ENCODE data around the gene PLCXD1.
"Not testable (repeated sequence)": the region's sequence is repeated elsewhere in the genome, so short reads cannot be mapped to it uniquely, and the experiment has no call there.

The PLCXD1 gene

DNA sequence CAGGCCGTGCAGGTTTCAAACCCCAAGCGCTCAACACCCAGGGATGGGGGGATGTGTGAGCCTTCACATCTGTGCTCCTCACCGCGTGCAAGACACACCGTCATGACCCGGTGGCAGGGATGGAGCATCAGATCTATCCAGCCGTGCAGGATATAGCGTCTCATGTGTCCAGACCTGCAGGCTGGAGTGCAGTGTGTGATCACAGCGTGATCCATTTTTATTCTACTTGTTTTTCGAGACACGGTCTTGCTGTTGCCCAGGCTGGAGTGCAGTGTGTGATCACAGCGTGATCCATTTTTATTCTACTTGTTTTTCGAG, 70.1 kb downstream of the PLCXD1 start:
- not testable (repeated sequence) for DNase-seq (ENCODE audit: low read depth)

- DNase-seq (ENCODE audit: low read depth), result no peak
Measured at GRCh38 chrX:351736-352135, 70.6 kb downstream of the PLCXD1 start.

DNA sequence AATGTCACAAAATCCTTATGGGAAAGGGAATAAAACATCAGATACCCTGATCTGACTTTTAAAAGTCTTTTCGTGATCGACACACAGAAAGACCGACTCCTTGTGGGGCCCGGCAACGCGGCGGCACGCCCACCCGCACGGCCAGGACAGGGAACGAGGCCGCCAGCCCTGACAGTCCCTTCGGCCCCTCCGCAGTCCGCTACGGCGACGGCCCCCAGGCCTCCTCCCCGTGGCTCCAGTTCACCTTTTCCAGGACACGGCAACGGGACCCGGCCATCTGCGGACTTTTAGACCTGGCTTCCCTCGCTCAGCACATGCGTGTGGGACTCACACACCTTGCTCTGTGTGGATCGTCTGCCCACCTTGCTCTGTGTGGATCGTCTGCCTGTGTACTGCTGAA, 71.0 kb downstream of the PLCXD1 start:
- DNase-seq (ENCODE audit: low read depth), result no peak

GRCh38 chrX:352582-353314, 71.6 kb downstream of the PLCXD1 start:
- DNase-seq (ENCODE audit: low read depth), result no peak

Measured in activated T-helper 9 cell treated with anti-CD3 and anti-CD28 coated beads, Interleukin-2, amount 50 U/mL, for 16 hours (primary cell).